GM10248 (cell line): Measurements from ENCODE around the gene OSR1.

Experiments used
- CTCF ChIA-PET: fragments of 300-600 bp; sonication (Branson Sonifier 250); formaldehyde crosslinking; extraction: SDS; loops from one replicate; lab custom pipeline; 2021; ENCODE audit warnings: antibody characterized with exemption; lab: Yijun Ruan, JAX
- POLR2A ChIA-PET: fragments of 350-650 bp; sonication (Branson Sonifier 250); formaldehyde crosslinking; extraction: SDS; loops from one replicate; lab custom pipeline; 2020; ENCODE audit warnings: antibody characterized with exemption; lab: Yijun Ruan, JAX
- DNase-seq: peaks from one replicate; pipeline ENCODE4 v3.0.0; 2012; ENCODE audit errors: extremely low spot score
- TF ChIP-seq, protein P1 (sequence below): IDR thresholded peaks from 2 replicates; pipeline ENCODE4 v1.5.1; 2012; ENCODE audit warnings: mild to moderate bottlenecking, low read depth; ENCODE audit errors: extremely low read depth, missing control alignments, control extremely low read depth

OSR1 gene

DNA sequence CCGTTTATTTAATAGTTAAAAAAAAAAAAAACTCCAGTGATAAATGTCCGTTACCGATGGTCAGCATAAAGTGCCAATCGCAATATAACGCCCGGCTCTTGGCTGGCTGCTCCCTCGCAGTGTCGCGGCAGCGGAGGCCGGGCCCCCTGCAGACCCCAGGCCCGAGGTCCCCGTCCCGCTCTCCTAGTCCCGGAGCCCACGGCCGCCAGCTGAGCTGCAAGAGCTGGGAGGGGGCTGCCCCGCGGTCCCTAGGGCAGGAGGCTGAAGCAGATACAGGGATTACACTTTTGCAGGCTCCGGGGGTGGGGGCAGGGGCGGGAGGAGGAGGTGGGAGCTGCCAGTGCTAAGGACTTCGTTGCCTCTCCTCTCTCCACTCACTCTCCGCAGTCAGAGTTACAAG, 6.9 kb downstream of the OSR1 start:
- DNase-seq: no peak
- POLR2A ChIA-PET: interaction anchor here (0.6 kb wide), 1 partner anchor 296 kb away, joined by 3 read pairs; no protein-coding TSS in a partner anchor
- CTCF ChIA-PET: interaction anchor here (1.3 to 3.6 kb wide), 5 partner anchors 8 to 18 kb away, joined by 5 to 17 read pairs (median 8); partner anchors contain the start of gene OSR1
- TF ChIP-seq, protein P1, sequence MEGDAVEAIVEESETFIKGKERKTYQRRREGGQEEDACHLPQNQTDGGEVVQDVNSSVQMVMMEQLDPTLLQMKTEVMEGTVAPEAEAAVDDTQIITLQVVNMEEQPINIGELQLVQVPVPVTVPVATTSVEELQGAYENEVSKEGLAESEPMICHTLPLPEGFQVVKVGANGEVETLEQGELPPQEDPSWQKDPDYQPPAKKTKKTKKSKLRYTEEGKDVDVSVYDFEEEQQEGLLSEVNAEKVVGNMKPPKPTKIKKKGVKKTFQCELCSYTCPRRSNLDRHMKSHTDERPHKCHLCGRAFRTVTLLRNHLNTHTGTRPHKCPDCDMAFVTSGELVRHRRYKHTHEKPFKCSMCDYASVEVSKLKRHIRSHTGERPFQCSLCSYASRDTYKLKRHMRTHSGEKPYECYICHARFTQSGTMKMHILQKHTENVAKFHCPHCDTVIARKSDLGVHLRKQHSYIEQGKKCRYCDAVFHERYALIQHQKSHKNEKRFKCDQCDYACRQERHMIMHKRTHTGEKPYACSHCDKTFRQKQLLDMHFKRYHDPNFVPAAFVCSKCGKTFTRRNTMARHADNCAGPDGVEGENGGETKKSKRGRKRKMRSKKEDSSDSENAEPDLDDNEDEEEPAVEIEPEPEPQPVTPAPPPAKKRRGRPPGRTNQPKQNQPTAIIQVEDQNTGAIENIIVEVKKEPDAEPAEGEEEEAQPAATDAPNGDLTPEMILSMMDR: no peak

- CTCF ChIA-PET: interaction anchor here (0.8 to 3.6 kb wide), 10 partner anchors 8 to 607 kb away, joined by 3 to 17 read pairs (median 4); partner anchors contain the start of gene OSR1
- DNase-seq: peak; percentile 13
- TF ChIP-seq, protein P1: no peak
These were observed 7.6 kb downstream of the OSR1 start for GRCh38 chr2:19350678-19351401.

GRCh38 chr2:19349911-19350677, 8.3 kb downstream of the OSR1 start:
- CTCF ChIA-PET: interaction anchor here (0.6 to 3.6 kb wide), 12 partner anchors 9 to 606 kb away, joined by 3 to 17 read pairs (median 4); partner anchors contain the start of gene OSR1
- TF ChIP-seq, protein P1: peak; percentile 88
- POLR2A ChIA-PET: no interaction called here
- peak; percentile 73 for DNase-seq

More at GRCh38 chr2:19350678-19351401, 7.6 kb downstream of the OSR1 start:
- POLR2A ChIA-PET: interaction anchor here (0.6 kb wide), 1 partner anchor 297 kb away, joined by 3 read pairs; no protein-coding TSS in a partner anchor

DNA sequence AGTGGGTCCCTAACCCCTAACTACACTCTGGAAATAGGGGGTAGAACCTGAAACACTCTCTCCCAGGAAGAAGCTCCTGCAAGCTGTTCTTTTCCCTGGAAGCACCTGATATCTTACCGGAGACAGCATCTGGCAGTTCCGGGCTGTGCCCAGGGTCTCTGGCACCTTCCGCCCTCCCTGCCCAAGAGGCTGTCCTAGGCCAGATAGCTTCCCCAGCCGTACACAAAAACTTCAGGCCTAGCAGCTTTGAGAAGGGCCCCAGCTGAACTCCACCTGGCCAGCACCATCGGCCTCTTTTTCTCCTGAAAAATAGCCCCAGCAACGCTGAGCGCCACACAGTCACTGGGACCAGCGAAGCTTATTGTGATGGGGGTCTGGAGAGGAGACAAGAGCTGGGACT, 9.7 kb downstream of the OSR1 start:
- TF ChIP-seq, protein P1: no peak
- DNase-seq: no peak
- ChIA-PET CTCF (interaction anchor here (1.1 to 3.6 kb wide), 8 partner anchors 10 to 595 kb away, joined by 3 to 17 read pairs (median 4); no protein-coding TSS in a partner anchor), POLR2A (no interaction called here)

DNA sequence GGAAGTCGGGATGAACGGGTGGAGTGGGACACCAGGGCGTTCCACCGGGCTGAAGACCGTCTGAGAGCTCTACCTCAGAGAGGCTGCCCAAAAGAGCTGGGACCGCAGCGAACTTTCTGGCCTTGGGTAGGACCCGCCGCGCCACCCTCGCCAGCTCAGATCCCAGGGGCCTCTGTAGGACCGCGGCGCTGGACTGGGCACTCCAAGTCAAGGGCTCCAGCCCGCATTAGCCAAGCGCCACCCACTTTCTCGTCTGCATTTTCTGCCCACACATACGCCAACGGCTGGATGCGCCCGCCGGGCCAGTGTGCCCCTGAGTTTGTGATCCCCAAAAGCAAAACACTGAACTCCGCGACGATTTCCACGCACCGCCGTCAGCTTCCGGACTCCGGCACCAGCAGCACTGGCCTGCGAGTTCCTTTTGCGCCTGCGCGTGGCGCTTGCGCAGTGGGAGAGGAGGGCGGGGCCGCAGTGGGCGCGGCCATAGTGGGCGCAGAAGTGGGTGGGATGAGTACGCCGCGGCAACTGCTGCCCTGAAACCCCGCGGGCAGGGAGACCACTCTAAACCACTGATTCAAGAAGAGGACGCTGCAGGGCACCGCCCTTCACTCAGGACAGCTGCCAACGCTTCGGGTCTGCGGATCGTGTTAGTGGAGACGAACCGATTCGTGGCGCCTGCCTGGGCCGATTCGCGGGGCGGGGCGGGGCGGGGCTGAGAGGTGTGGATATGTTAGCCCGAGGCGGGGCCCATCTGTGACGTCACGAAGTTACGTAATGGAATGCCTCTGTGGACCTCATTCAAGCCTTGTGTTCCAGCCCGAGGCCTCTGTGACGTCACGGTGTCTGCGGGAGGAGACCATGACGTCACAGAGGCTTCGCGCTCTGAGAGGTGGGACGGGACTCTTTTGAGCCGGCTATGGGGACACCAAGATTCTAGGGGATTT, 10.5 kb downstream of the OSR1 start:
- CTCF ChIA-PET: interaction anchor here (1.1 to 3.6 kb wide), 12 partner anchors 10 to 815 kb away, joined by 3 to 17 read pairs (median 4); no protein-coding TSS in a partner anchor
- peak; percentile 97 for DNase-seq
- TF ChIP-seq, protein P1: no peak
- POLR2A ChIA-PET: interaction anchor here (0.5 kb wide), 1 partner anchor 772 kb away, joined by 10 read pairs; no protein-coding TSS in a partner anchor
